GM21619 (cell line): ENCODE measurements around the gene ZNF783.

Source experiments
- ATAC-seq: cut with Tn5 transposase; IDR thresholded peaks from one replicate; pipeline ENCODE4 v1.9.1; 2021; ENCODE audit not compliant: unreplicated experiment

The ZNF783 gene

DNA sequence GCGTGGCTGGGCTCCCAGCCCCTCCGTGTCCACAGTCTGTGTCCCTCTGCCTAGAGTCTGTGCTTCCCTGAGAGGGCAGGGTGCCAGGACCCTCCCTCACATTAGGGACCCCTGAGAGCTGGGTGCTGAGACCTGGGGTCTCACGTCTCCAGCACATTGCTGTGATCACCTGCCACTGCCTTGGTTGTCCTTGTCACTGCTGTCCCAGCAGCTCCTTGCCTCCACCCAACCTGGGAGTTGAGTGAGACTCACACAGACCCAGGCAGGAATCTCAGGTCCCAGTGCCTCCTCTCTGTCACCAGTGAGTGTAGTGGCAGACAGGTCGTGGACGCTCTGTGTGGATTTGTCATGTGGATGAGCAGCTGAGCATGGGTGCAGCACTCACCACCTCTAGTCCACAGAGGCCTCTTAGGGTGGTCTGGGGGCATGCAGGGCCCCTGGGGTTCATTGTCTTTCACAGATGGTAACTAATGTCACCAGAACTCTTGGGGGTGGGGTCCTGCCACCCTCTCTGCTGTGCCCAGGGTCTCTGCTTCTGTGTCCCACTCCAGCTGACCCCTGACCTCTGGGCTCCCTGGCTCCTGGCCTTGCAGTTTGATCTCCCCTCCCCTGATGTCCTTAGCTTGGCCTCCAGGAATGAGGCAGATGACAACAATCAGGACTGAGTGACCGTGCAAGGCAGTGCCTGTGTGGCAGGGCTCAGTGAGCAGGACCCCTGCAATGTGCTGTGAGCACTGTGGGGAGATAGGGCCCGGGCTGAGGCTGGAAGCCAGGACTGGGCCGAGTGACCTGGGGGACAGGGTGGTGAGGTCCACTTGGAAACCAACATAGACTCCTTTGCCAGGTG, 18.9 kb downstream of the ZNF783 start:
- ATAC-seq: no peak

DNA sequence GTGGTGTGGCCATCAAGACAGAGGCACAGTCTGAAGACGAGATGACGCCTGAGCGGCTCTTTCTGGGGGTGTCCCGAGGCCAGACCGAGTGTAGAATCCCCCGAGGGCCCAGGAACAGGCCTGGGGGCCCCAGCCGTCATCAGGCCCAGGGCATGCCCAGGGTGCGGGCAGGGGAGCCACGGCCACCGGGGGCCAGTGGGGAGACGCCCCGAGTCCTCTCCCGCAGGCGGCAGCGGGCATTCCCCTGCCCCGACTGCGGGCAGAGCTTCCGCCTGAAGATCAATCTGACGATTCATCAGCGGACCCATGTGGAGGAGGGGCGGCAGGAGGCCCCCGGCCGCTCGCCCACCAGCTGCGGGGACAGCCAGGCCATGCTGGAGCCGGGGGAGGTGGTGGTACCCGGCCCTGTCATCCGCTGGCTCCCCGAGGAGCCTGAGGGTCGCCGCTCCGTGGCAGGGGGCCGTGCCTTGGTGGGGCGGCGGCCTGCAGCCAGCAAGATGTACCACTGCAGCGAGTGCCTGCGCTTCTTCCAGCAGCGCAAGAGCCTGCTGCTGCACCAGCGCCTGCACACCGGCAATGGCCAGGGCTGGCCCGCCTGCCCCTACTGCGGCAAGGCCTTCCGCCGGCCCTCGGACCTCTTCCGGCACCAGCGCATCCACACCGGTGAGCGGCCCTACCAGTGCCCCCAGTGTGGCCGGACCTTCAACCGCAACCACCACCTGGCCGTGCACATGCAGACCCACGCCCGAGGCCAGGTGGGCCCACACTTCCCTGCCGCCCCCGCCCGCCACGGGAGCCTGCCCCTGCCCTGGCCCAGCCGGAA, 19.7 kb downstream of the ZNF783 start:
- ATAC-seq: no peak

DNA sequence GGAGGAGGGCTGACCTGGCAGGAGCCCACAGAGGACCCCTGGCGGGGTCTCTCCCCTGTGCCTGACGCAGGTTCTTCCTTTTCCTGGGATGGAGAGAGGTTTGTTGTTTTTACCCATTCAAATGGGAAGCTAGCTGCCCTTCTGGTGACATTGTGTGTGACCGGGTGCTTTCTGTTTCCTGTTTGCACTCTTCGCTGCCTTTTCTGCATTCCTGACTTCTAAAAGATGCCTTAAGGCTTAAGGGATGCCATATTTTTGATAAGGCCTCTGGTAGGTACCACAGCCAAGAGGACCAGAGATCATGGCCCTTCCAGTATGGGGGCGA, 20.3 kb downstream of the ZNF783 start:
- no peak for ATAC-seq

DNA sequence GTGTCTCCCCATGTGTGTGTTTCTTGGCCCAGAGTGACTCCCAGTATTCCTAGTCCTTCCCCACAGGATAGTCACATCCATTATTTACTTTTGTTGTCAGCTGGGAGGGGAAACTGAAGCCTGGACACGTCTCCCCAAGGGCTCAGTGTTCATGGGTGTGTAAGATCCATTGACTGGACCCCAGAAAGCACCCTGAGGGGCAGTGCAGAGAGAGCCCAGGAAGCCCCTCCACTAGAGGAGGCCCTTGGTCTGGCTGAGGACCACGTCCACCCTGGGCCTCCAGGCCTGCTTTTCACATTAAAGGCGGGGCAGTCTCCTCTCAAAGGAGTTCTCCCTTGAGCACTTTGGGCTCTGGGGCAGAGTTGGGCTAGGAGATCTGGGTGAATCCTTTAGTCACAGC, 21.3 kb downstream of the ZNF783 start:
- no peak for ATAC-seq

DNA sequence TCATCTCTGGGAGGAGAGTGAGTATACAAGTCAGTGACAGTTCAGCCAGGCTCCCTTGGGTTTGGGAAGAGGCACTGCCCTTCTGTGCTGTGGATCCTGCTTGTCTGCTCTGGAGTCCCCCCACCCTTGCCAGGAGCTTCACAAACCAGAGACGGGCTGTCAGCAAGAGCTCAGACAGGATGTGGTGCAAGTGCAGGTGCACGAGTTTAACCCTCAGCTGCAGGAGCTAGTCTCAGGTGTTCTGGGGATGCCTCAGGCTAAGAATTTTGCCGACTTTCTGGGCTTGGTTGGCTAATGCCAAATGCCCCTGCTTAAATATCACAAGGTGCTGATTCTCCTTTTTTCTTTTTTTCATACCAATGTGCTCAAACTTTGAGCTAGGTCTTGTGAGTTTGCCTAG, 22.3 kb downstream of the ZNF783 start:
- no peak for ATAC-seq

DNA sequence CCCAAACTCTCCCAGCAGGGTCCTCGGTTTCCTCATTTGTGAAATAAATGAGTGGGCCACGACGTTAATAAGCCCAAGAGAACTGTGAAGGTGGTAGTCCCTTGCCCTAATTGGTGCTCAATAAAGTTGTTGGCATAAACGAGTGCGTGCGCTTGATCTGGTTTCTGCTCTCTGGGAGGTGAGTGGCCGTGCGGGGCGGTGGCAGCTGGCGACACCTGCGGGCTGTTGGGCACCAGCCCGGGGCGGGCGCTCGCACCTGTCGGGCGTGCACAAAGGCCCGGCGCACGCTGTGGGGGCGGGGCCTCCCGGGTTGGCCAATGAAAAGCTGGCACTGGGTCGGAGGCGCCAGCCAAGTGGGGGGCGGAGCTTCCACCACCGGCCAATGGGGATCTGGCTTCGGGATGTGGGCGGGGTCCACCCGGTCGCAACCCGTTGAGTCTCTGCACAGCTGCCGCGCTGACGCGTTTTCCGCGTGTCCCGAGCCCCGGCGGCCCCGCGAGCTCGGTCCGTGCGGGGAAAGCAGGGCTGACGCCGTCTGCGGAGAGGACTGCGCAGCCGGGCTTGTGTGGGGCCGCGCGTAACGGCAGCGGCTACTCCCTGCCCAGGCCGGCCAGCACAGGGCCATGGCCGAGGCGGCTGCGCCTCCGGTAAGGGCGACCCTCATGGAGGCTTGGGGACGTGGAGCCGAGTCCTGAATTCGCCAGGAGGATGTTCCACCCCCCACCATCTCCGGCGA, 23.0 kb downstream of the ZNF783 start:
- ATAC-seq: peak; percentile 97

DNA sequence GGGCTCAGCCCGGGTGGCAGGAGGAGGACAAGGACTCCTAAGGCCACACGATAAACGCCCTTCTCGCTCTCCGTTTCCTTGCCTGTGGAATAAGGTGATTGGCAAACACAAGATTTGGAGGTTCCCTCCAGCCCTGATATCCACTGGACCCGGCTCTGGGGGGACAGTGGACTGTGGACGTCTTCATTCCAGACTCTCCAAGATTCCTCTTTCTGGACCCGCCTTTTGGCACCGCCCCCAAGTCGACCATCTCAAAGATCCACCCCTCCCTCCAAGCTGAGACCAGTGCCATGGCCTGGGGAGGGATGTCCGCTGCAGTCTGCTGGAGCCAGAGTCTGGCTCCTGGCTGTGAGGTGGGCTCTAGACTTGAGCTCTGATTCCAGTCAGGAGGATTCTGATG, 23.6 kb downstream of the ZNF783 start:
- ATAC-seq: no peak

GRCh38 chr7:149286811-149287400, 24.9 kb downstream of the ZNF783 start:
- ATAC-seq: no peak

- no peak for ATAC-seq
Measured at GRCh38 chr7:149287622-149288021, 25.6 kb downstream of the ZNF783 start.

GRCh38 chr7:149289262-149289661, 27.3 kb downstream of the ZNF783 start:
- no peak for ATAC-seq

DNA sequence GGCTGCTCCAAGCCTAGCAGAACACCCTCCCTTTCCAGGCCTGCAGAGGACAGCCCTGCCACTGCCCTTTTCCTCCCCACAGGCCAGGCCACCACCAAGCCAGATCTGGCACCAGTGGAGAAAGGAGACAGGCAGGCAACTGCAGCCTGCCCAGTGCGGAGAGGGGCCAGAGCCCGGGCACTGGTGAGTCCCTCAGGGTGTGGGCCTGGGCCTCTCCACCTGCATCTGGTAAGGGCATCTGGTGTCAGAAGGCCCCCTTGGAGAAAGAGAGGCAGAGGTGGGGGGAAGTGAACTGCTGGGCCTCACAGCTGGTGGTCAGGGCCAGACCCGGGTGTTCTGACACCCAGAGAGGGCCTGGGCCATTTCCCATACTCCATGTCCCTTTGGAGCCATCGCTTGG, 27.9 kb downstream of the ZNF783 start:
- no peak for ATAC-seq

- ATAC-seq: no peak
Measured at GRCh38 chr7:149291036-149291780, 29.2 kb downstream of the ZNF783 start.

GRCh38 chr7:149291781-149292461, 29.9 kb downstream of the ZNF783 start:
- ATAC-seq: no peak

DNA sequence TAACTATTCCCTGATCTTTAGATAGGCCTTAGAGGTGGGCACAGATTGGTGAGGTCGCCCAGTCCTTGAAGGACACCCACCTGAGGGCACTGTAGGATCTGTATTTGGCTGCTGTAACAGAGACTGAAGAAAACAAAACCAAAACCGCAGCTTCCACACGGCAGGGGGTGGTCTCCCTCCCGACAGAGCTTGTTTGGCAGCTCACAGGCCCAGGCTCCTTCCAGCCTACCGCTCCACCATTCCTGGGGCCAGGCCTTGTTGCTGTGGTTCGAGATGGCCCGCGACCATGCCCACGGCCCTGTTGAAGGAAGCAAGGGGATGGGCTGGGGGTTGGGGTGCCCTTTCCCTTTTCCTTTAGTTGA, 30.4 kb downstream of the ZNF783 start:
- ATAC-seq: no peak

DNA sequence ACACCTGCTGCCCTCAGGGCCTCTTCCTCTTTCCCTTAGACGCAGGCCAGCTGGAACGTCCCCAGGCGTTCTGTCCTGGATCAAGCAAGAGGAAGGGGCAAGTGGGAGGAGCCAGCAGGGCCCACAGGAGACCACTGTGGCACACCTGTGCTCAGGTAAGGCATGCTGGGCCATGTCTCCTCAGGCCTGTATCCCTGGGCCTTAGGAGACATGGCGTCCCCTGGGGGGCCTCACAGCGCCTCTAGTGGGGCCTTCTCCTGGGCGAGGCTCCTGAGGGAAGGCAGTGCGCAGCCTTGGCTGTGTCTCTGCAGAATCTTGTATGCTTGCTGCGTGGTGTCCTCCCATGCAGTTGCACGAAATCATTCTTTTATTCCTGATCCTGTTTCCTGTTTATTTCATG, 31.3 kb downstream of the ZNF783 start:
- ATAC-seq: no peak

GRCh38 chr7:149293946-149294633, 32.1 kb downstream of the ZNF783 start:
- ATAC-seq: no peak

DNA sequence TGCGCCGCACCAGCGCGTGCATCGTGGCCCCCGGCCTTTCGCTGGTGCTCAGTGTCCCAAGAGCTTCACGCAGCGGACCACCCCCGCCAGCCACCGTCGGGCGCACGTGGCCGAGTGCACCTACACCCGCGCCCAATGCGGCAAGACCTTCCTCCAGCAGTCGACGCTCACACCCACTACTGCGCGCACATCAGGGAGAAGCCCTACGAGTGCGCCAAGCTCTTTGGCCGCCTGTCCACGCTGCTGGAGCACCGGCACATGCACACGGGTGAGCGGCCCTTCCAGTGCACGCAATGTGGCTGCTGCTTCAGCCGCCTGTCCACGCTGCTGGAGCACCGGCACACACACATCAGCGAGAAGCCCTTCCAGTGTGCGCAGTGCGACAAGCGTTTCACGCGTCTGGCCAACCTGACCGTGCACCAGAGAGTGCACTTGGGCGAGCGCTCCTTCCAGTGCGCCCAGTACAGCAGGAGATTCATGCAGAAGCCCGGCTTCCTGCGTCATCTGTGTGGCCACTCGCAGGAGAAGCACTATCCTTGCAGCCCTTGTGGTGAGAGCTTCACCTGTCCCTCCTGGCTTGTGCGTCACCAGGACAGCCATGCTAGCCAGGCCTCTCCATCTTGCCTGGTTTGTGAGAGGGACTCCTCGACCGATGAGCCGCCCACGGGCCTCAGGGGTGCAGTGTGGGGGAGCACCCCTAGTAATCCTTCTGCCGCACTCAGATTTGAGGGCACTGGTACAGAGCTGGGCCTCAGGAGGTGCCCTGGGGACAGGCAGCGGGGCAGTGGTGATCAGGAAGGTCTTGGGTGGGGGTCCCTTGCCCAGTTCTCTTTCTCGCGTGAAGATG, 32.9 kb downstream of the ZNF783 start:
- no peak for ATAC-seq

GRCh38 chr7:149295481-149295850, 33.5 kb downstream of the ZNF783 start:
- no peak for ATAC-seq

- ATAC-seq: no peak
Measured at GRCh38 chr7:149296368-149296767, 34.4 kb downstream of the ZNF783 start.
